ENCODE results near the gene SLC50A1. TPM values are rescaled to one million over a fixed set of nuclear protein-coding genes. Genes with fewer than 3 reads are reported as not detected.
A peak's percentile ranks its signal among the peaks of the same experiment; 100 is the strongest.
"Not testable (repeated sequence)": the region's sequence is repeated elsewhere in the genome, so short reads cannot be mapped to it uniquely, and the experiment has no call there.

The SLC50A1 gene
- total RNA-seq, 1 donor from 2014 or later = 40.8 TPM

DNA sequence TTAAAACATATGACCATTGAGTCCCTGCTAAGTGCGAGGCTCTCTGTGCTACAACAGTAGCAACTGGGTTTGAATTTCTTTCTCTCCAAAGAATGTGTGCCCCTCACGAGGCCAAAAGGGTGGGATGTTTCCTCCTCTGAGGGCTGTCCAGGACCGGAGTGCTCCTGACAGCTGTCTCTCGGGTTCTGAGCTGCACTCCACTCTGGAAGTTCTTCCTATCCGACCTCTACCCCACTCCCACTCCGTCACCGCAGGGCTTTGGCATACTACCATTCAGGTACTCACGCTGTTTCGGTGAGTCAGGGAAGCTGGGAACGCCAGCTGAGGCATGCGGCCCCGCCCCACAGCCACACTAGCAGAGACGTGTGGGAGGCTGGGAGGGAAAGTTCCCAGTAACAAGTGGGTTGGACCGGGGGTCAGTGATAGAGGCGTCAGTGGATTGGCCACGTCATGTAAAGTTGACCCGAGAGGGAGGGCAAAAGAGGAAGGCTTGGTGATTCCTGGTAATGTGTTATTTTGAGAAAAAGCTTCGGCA lies 705 bp upstream of the SLC50A1 start:
- DNase-seq (ENCODE audit: low read depth, low spot score) = peak; percentile 89

DNA sequence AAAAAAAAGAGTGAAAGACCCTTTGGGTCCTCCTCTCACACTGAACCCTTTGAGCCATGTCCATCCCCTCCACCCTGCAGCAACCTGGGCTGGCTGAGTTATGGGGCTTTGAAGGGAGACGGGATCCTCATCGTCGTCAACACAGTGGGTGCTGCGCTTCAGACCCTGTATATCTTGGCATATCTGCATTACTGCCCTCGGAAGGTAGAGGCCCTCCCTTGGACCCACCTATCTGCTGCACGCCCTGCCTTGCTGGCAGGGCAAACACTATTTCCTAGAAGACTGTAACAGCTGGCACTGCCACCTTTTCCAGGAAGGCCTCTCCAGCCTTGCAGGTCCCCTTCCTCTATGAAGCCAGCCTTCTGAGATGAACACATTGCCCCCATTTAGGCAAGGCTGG lies 1.1 kb downstream of the SLC50A1 start:
- DNase-seq (ENCODE audit: low read depth, low spot score) = no peak

DNA sequence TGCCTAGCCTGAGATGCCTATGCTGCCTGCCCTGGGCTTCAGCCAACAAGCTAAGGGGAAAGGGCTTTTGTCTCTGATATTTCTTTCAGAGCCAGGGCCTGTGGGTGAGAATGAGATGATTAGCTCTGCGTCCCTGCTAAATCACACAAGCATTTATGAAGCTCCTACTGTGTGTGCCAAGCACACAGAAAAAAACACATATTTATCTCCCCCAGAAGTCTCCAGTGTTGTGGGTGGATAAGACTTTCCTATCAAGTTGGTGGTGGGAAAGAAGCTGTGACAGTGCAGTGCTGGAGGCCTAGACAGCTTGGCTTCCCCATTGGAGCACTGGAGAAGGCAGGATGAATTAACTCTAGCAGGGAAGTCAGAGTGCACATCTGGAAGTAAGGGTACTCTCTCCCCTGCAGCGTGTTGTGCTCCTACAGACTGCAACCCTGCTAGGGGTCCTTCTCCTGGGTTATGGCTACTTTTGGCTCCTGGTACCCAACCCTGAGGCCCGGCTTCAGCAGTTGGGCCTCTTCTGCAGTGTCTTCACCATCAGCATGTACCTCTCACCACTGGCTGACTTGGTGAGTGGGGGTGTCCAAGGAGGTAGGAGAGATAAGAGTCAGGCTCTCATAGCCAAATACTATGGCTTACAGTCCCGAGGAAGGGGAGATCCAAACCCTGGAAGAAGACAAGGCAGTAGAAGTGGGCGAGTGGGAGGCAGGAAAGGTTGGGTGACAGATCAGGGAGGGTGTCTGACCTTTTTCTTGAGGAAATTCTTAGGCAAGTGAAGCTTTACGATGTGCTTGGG lies 1.7 kb downstream of the SLC50A1 start:
- no peak for DNase-seq (ENCODE audit: low read depth, low spot score)

DNA sequence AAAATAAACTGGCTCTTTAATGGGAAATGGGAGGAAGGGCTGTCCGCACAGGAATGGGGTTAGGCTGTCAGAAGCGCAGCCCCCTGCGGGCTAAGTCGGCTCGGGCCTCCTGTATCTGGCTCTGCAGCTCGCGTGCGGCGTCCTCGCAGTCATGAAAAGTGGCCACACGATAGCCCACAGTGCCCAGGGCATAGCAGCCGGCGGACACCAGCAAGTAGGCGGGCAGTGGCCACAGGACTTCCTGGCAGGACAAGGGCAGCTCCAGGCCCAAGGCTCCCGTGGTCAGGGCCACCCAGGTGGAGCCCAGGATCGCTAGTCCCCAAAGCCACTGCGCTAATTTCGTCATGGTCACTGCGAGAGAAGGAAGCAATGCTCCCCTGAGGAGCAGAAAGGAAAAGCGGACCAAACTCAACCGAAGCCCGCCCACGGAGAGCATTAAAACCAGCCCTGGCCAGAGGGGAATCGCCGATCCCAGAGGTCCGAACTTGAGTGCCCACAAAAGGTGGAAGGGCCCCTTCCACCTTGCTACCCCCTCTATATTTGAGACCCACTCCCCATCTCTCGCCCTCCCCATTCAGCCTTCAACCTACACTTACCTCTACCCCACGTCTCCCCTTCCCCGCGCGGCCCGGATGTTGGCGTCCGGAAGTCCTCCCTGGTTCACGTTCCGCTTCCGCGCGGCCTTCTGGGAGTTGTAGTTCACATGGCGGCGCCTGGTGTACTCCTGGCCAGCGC lies 4.4 kb downstream of the SLC50A1 start, which contains the start of gene DPM3:
DPM3 (minus strand) TSS at position 637 of the 735 bp plus-strand sequence; CDS start at position 346, 291 bp downstream.
- peak; percentile 33 for DNase-seq (ENCODE audit: low read depth, low spot score)

DNA sequence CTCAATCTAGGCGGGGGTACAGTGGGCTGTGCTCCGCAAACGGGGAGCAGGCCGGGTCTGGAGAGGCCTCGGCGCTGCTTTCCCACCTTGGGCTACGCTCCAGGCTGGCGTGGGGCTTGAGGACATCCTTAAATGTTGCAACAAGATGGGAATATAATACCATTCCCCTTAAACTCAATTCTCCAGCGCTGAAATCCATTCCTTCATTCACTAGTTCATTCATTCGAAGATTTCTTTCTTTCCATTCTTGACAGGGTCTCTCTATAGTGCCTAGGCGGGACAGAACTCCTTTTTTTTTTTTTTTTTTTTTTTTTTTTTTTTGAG lies 4.9 kb downstream of the SLC50A1 start:
- DNase-seq (ENCODE audit: low read depth, low spot score) = no peak

DNA sequence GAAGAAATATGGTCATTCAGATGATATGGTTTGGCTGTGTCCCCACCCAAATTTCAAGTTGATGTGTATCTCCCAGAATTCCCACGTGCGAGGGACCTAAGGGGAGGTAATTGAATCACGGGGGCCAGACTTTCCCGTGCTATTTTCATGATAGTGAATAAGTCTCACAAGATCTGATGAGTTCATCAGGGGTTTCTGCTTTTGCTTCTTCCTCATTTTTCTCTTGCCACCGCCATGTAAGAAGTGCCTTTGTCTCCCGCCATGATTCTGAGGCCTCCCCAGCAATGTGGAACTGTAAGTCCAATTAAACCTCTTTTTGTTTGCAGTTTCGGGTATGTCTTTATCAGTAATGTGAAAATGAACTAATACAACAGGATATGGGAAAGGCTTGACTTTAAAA lies 6.1 kb downstream of the SLC50A1 start:
- DNase-seq (ENCODE audit: low read depth, low spot score) = no peak

DNA sequence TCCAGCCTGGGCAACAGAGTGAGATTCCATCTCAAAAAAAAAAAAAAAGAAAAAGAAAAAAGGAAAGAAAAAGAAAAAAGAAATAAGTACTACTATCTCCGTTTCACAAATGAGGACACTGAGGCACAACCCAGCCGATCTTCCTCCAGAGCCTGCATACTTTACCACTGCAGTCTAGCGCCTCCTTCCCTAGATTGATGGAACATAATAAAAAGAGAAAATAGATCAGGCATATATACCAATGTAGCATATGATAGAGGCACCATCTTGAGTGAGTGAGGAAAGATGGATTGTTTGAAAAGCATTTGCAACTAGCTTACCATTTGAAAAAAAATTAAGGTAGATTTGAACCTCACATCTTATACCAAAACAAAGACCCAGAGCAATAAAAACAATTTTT lies 9.8 kb downstream of the SLC50A1 start:
- no peak for DNase-seq (ENCODE audit: low read depth, low spot score)

DNA sequence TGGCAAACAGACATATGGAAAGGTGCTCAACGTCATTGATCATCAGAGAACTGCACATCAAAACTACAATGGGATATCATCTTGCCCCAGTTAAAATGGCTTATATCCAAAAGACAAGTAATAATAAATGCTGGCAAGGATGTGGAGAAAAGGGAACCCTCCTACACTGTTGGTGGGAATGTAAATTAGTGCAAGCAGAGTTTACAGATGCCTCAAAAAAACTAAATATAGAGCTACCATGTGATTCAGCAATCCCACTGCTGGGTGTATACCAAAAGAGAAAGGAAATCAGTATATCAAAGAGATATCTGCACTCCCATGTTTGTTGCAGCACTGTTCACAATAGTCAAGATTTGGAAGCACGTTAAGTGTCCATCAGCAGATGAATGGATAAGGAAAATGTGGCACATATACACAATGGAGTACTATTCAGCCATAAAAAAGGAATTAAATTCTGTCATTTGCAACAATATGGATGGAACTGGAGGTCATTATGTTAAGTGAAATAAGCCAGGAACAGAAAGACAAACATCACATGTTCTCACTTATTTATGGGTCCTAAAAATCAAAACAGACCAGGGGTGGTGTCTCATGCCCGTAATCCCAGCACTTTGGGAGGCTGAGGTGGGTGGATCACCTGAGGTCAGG lies 20.5 kb downstream of the SLC50A1 start:
- not testable (repeated sequence) for DNase-seq (ENCODE audit: low read depth, low spot score)

DNA sequence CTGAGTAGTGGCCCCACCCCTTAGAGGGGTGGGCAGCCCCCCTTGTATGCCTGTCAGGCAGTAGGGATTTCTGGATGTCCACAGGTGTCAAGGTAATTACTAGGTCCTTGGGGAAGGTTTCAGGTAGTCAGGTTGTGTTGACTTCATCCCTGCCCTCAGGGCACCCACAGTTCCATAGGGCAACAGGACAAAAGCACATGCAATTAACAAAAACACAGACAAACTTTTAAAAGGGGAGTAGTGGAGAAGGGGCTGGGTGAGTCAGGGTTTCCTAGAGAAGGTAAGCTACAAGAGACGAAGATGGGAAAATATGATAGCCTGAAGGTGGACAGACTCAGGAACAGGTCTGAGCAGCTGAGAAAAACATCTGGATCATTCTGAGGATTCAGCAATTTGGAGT lies 23.3 kb downstream of the SLC50A1 start:
- DNase-seq (ENCODE audit: low read depth, low spot score) = no peak

DNA sequence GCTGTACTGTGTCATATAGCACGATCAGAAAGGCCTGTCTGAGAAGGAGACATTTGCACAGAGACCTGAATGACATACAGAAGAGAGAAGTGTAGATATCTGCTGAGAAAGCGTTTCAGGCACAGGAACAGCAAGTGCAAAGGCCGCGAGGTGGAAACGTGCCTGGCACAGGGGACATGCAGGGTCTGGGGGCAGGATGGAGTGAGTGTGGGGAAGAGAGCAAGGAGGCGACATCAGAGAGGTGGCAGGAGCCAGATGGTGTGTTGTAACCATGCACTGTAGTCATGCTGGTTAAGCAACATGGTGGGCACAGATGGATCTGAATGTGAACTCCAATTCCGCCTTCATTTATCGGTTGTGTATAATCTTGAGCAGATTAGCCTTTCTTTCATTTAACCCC lies 24.5 kb downstream of the SLC50A1 start:
- DNase-seq (ENCODE audit: low read depth, low spot score) = no peak

DNA sequence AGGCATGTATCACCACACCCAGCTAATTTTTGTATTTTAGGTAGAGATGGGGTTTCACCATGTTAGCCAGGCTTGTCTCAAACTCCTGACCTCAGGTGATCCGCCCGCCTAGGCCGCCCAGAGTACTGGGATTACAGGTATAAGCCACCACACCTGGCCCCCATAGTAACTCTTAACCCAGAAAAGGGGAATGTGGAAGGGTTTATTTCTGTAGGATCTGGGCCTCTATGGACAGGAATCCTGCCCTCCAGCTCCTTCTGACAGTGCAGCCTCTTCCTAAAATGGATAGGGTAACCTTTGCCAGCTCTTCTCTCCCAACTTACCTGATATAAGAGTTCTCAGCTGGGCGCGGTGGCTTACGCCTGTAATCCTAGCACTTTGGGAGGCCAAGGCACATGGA lies 27.0 kb downstream of the SLC50A1 start:
- DNase-seq (ENCODE audit: low read depth, low spot score) = not testable (repeated sequence)

DNA sequence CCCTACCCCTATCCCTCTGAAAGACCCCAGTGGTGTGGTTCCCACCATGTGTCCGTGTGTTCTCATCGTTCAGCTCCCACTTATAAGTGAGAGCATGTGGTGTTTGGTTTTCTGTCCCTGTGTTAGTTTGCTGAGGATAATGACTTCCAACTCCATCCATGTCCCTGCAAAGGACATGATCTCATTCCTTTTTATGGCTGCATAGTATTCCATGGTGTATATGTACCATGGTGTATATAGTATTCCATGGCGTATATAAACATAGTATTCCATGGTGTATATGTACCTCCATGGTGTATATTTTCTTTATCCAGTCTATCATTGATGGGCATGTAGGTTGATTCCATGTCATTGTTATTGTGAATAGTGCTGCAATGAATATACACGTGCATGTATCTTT lies 28.1 kb downstream of the SLC50A1 start:
- DNase-seq (ENCODE audit: low read depth, low spot score) = not testable (repeated sequence)

DNA sequence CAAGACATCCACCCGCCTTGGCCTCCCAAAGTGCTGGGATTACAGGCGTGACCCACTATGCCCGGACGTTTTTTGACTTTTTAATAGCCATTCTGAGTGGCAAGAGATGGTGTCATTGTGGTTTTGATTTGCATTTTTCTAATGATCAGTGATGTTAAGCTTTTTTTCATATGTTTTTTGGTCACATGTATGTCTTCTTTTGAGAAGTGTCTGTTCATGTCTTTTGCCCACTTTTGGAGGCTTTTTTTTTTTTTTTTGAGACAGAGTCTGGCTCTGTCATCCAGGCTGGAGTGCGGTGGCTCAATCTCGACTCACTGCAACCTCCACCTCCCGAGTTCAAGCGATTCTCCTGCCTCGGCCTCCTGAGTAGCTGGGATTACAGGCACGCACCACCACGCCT lies 29.0 kb downstream of the SLC50A1 start:
- not testable (repeated sequence) for DNase-seq (ENCODE audit: low read depth, low spot score)

DNA sequence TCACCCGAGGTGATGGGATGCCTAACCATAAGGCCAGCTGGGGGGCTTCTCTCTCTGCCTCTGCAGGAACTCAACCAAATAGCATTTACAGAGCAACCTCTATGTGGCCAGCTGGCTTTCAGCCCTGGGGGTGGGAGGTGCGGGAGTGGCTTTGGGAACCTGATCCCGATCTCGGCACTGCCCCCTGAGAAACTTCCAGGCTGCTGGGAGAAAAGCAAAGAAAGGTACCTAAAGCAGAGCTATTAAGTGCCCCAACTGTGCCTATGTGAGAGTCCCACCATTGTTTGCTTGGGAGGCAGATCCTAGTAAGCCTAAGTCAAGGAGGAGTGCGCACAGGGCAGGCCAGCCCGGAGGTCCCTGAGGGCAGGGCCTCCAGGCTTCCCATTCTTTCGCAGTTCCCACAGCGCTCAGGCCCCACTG lies 30.4 kb downstream of the SLC50A1 start:
- DNase-seq (ENCODE audit: low read depth, low spot score) = no peak

DNA sequence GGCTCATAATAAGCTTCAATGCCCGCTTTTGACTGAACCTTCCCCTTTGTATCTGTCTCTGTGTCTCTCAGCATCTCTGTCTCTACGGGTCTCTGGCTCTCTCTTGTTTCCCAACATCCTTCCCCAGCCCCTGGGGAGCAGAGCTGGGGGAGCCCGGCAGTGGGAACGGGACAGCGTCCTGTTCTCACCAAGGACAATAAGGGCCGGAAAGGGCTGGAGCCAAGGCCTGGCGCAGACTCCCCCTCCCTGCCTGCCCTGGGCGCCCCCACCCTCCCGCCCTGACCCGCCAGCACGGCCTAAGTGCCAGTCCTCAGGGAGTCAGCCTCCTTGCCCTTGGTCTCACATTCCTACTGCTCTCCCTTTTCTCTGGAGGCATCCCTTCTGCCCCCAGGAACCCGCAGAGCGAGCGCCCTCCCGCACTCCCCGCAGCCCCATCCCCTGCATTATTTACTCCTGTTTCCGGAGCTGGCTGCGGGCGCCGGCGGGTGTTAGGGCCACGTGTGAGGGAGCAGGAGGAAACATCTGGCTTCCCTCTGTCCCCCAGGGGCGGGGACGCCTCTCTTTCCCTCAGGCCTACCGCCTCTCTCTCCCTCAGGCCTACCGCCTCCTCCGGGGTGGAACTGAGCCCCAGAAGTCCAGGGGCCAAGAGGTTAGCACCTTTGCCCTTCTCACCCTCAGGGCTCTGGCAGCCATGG lies 31.0 kb downstream of the SLC50A1 start:
- DNase-seq (ENCODE audit: low read depth, low spot score) = peak; percentile 79

DNA sequence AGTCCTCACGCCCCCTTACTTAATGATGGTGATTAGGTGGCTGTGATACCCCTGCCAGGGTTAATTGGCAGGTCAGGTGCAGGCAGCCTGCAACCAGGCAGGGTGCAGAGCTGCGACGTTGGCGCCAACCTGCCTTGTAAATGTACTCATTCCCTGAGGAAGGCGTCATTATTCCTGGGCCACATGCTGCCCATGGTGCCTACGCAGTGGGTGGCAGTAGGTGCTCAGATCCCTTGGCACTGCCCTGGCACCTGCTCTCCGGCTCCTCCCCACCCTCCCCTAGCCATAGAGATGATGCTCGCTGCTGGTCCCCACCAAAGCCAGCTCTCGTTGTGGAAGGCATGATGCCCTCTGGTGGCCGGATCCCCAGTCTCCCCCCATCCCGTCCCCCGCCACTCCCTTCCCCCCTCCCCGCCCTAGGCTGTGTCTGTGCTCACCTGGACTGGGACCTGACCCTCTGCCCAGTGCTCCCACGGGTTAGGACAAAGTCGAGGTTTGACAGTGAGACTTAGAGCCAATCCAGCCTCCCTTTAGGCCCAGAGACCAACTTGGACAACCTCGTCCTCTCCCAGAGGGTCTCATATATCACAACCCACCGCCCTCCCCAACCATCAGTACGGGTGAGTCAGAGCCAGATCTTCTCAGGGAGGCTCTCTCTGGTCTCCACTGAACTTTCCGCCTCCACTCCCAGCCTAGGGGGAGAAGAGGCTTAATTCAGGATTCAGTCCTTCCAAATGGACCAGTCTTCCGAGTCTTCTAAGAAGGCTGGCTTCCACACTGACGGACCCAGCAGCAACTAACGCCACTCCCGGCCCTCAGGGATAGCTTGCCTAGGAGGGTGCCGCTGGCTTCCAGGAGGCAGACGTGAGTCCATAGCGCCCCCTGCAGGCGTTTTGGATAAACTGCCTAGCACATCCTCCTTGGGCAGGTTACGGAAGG lies 31.8 kb downstream of the SLC50A1 start:
- DNase-seq (ENCODE audit: low read depth, low spot score) = peak; percentile 83

DNA sequence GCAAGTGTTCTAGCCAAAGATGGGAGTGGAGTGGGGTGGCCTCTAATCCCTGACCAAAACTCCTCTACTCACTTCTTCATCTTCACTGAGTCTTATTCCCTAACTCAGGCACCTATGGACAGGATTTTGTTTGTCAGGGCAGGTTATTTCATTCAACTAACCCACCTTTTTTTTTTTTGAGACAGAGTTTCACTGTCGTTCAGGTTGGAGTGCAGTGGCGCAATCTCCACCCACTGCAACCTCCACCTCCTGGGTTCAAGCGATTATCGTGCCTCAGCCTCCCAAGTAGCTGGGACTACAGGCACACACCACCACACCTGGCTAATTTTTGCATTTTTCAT lies 32.4 kb downstream of the SLC50A1 start:
- DNase-seq (ENCODE audit: low read depth, low spot score) = not testable (repeated sequence)

DNA sequence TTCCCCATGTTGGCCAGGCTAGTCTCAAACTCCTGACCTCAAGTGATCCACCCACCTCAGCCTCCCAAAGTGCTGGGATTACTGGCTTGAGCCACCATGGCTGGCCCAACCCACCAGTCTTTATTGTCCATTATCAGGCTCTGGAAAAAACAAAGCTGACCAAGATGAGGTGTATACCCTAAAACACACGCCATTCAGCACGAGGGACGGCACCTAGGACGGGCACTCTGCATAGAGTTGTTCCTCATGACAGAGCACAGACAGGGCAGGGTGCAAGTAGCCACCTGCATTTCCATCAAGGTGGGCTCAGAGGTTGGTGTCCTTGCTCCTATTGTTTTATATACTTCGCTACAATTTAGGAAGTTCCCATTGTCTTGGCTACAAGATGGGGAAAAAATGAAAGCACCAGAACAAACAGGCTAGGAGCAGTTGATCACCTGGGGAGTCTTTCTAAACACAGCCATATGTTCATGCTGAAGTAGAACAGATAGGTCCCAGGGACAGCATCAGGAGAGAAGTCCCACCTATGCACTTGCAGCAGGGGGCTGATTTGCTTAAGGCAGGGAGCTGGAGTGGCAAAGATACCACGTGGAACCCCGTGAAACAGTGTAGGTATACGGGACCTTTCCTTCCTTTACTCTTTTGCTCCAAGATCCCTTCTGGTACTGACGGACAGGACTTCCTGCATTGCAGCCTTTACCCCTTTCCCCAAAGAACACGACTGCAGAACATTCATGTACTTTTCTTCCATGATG lies 33.0 kb downstream of the SLC50A1 start:
- no peak for DNase-seq (ENCODE audit: low read depth, low spot score)

DNA sequence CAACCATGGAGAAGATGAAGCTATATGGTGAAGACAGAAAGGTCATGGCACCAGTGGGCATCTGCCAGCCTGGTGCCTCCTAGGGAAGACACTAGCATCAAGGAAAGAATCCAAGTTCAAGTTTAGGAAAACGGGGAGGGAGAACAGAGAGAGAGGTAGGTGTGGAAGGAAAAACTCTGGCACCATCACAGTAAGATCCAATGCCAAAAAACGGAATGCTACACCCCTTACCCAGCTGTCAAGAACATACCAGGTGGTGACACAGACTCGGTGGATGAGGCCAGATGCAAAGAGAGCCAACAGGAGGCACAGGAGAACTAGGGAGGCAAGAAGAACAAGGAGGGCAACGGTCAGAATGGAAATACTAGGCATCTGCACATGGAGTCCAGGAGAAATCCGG lies 33.9 kb downstream of the SLC50A1 start:
- DNase-seq (ENCODE audit: low read depth, low spot score) = no peak

Data from pulmonary artery endothelial cell (primary cell).